ENCODE results near the gene PCBP3. TPM values are rescaled to one million over a fixed set of nuclear protein-coding genes. Genes with fewer than 3 reads are reported as not detected.

PCBP3 gene
- polyA plus RNA-seq, 1 donor (not counting 4 experiments of a cell fraction or from before 2014, with no cell fraction given): 0.25 TPM

GRCh38 chr21:45833414-45833813 is 189.9 kb downstream of the PCBP3 start:
- TF ChIP-seq EZH2 (IDR thresholded peaks at IDR 0.05; ENCODE audit: low read length) (no peak), CTCF (optimal IDR thresholded peaks at IDR 0.05 in 1 of 3, IDR thresholded peaks at IDR 0.05 in 1 of 3, conservative IDR thresholded peaks at IDR 0.05 in 1 of 3; ENCODE audit: extremely low read depth in 1 of 3, insufficient read depth in 2 of 3, low read length in 3 of 3) (no peak)
- Histone ChIP-seq H3K9me3 (ENCODE audit: control insufficient read depth, low read depth, low read length) (no peaks in the 10 kb centered on the region), H3K4me2 (ENCODE audit: control insufficient read depth, extremely low read depth, insufficient read depth, low read depth, low read length) (no peak overlapping the region), H3K9me1 (ENCODE audit: control insufficient read depth, extremely low read depth, insufficient read depth, low read length) (no peaks in the 10 kb centered on the region), H3K9ac (ENCODE audit: control insufficient read depth, extremely low read depth, insufficient read depth, low read length) (no peak overlapping the region), H3K27ac (ENCODE audit: control insufficient read depth, insufficient read depth, low read length) (no peak overlapping the region), H3K4me3 (ENCODE audit: control insufficient read depth in 2 of 3, extremely low read depth in 1 of 3, insufficient read depth in 2 of 3, low read depth in 1 of 3, low read length in 3 of 3) (no peak overlapping the region), H3K4me1 (ENCODE audit: control insufficient read depth, extremely low read depth, insufficient read depth, low read length) (no peaks in the 10 kb centered on the region), H4K20me1 (ENCODE audit: control insufficient read depth, extremely low read depth, insufficient read depth, low read length) (no peaks in the 10 kb centered on the region), H3K79me2 (ENCODE audit: control insufficient read depth, insufficient read depth, low read length) (no peaks in the 10 kb centered on the region), H2AFZ (ENCODE audit: control insufficient read depth, low read length) (no peak overlapping the region), H3K27me3 (ENCODE audit: control insufficient read depth, extremely low read depth, insufficient read depth, low read length) (no peaks in the 10 kb centered on the region), H3K36me3 (ENCODE audit: control insufficient read depth in 2 of 2, extremely low read depth in 1 of 2, insufficient read depth in 2 of 2, low read length in 2 of 2) (no peaks in the 10 kb centered on the region)
- dilution Hi-C loops (cut with MboI; ENCODE audit: extremely low pct_ligation_motif_present, low sequenced_read_pairs): no loop called here
- DNase-seq (ENCODE audit: low read depth, low spot score) (no peak), FAIRE-seq (no peak)

GRCh38 chr21:45834026-45834715 is 190.6 kb downstream of the PCBP3 start:
- DNase-seq (ENCODE audit: low read depth, low spot score): no peak
- Histone ChIP-seq H3K79me2 (ENCODE audit: control insufficient read depth, insufficient read depth, low read length) (no peaks in the 10 kb centered on the region), H3K9me1 (ENCODE audit: control insufficient read depth, extremely low read depth, insufficient read depth, low read length) (no peaks in the 10 kb centered on the region), H3K4me1 (ENCODE audit: control insufficient read depth, extremely low read depth, insufficient read depth, low read length) (peaks cover 4% of the 10 kb centered on the region), H3K27me3 (ENCODE audit: control insufficient read depth, extremely low read depth, insufficient read depth, low read length) (no peaks in the 10 kb centered on the region), H3K36me3 (ENCODE audit: control insufficient read depth in 2 of 2, extremely low read depth in 1 of 2, insufficient read depth in 2 of 2, low read length in 2 of 2) (no peaks in the 10 kb centered on the region), H3K4me2 (ENCODE audit: control insufficient read depth, extremely low read depth, insufficient read depth, low read depth, low read length) (no peak overlapping the region), H2AFZ (ENCODE audit: control insufficient read depth, low read length) (no peak overlapping the region), H3K4me3 (ENCODE audit: control insufficient read depth in 2 of 3, extremely low read depth in 1 of 3, insufficient read depth in 2 of 3, low read depth in 1 of 3, low read length in 3 of 3) (no peak overlapping the region), H3K9ac (ENCODE audit: control insufficient read depth, extremely low read depth, insufficient read depth, low read length) (no peak overlapping the region), H3K9me3 (ENCODE audit: control insufficient read depth, low read depth, low read length) (no peaks in the 10 kb centered on the region), H3K27ac (ENCODE audit: control insufficient read depth, insufficient read depth, low read length) (no peak overlapping the region), H4K20me1 (ENCODE audit: control insufficient read depth, extremely low read depth, insufficient read depth, low read length) (no peaks in the 10 kb centered on the region)
- TF ChIP-seq CTCF (optimal IDR thresholded peaks at IDR 0.05 in 1 of 3, IDR thresholded peaks at IDR 0.05 in 1 of 3, conservative IDR thresholded peaks at IDR 0.05 in 1 of 3; ENCODE audit: extremely low read depth in 1 of 3, insufficient read depth in 2 of 3, low read length in 3 of 3): no peak
- no peak for TF ChIP-seq EZH2 (IDR thresholded peaks at IDR 0.05; ENCODE audit: low read length)
- dilution Hi-C loops (cut with MboI; ENCODE audit: extremely low pct_ligation_motif_present, low sequenced_read_pairs): no loop called here
- no peak for FAIRE-seq
